ENCODE results near the gene ZNF814.
"Not testable (repeated sequence)": the region's sequence is repeated elsewhere in the genome, so short reads cannot be mapped to it uniquely, and the experiment has no call there.

GRCh38 chr19:57847164-57847563 lies 41.7 kb downstream of the ZNF814 start:
- TF ChIP-seq POLR2AphosphoS5 (IDR thresholded peaks at IDR 0.05; ENCODE audit: low read depth, low read length); CTCF (IDR thresholded peaks at IDR 0.05); SIN3A (IDR thresholded peaks at IDR 0.05; ENCODE audit: borderline replicate concordance, insufficient read depth, low read depth, low read length): not testable (repeated sequence)
